Epithelial cell of proximal tubule (primary cell): ENCODE data around the gene PRPH. TPM values are rescaled to one million over a fixed set of nuclear protein-coding genes. Genes with fewer than 3 reads are reported as not detected.
A peak's percentile ranks its signal among the peaks of the same experiment; 100 is the strongest.

ENCODE experiments used
- DNase-seq: peaks from one replicate; pipeline ENCODE4 v3.0.0-alpha.2; 2011; ENCODE audit warnings: low read depth
- H3K4me3 ChIP-seq: 2 replicates; pipeline ENCODE4 v1.5.1; 2011; ENCODE audit warnings: low read depth, mild to moderate bottlenecking, low read length
- CTCF ChIP-seq: conservative IDR thresholded peaks from 2 replicates; pipeline ENCODE4 v1.5.1; 2012; ENCODE audit warnings: low read depth, mild to moderate bottlenecking, low read length
- total RNA-seq: library from RNA; depleted of rRNA; stranded (reverse); fragments of >200 nt; gene quantifications from 2 replicates; pipeline ENCODE4 v1.2.3, GENCODE V29; 2015

Gene PRPH
- total RNA-seq, 1 donor from 2014 or later: not detected

GRCh38 chr12:49327887-49328286 lies 32.9 kb downstream of the PRPH start:
- no peak overlapping the region for H3K4me3 ChIP-seq
- no peak for DNase-seq
- TF ChIP-seq CTCF: no peak

- DNase-seq: no peak
- no peak overlapping the region for H3K4me3 ChIP-seq
- no peak for TF ChIP-seq CTCF
These were observed 33.9 kb downstream of the PRPH start for GRCh38 chr12:49328816-49329215.

GRCh38 chr12:49330032-49330619 lies 35.2 kb downstream of the PRPH start:
- no peak overlapping the region for H3K4me3 ChIP-seq
- no peak for DNase-seq
- no peak for TF ChIP-seq CTCF

GRCh38 chr12:49330631-49331379 lies 35.9 kb downstream of the PRPH start:
- no peak for DNase-seq
- H3K4me3 ChIP-seq: no peak overlapping the region
- no peak for TF ChIP-seq CTCF

- H3K4me3 ChIP-seq: no peak overlapping the region
- TF ChIP-seq CTCF: peak; percentile 91
- no peak for DNase-seq
These were observed 36.7 kb downstream of the PRPH start for GRCh38 chr12:49331380-49332222.

GRCh38 chr12:49332441-49332861 lies 37.5 kb downstream of the PRPH start:
- no peak overlapping the region for H3K4me3 ChIP-seq
- TF ChIP-seq CTCF: no peak

More at GRCh38 chr12:49332441-49332861, 37.5 kb downstream of the PRPH start:
- DNase-seq: no peak
